Measurements from ENCODE around the gene GZF1. TPM values are rescaled to one million over a fixed set of nuclear protein-coding genes. Genes with fewer than 3 reads are reported as not detected.

Gene GZF1
- polyA plus RNA-seq, 3 donors = 5.5 to 215 (median 7.0) TPM

- Histone ChIP-seq H3K36me3 (replicated peaks in 1 of 2; ENCODE audit: control insufficient read depth in 1 of 2, insufficient read depth in 2 of 2, low read length in 2 of 2) (no peaks in the 10 kb centered on the region), H3K4me2 (replicated peaks; ENCODE audit: extremely low read depth, low read length, poor library complexity, severe bottlenecking) (no peak overlapping the region), H3K9me3 (replicated peaks in 1 of 2; ENCODE audit: control insufficient read depth in 1 of 2, insufficient read depth in 1 of 2, low read length in 2 of 2) (no peaks in the 10 kb centered on the region), H2AFZ (ENCODE audit: insufficient read depth, low read depth, low read length, poor library complexity, severe bottlenecking) (no peak overlapping the region), H3K79me2 (ENCODE audit: insufficient read depth, low read length) (no peaks in the 10 kb centered on the region), H3K4me3 (replicated peaks in 1 of 3; ENCODE audit: low read depth in 2 of 3, low read length in 3 of 3) (no peak overlapping the region), H3K27me3 (ENCODE audit: control insufficient read depth in 2 of 2, insufficient read depth in 2 of 2, low read length in 2 of 2) (no peaks in the 10 kb centered on the region), H3K9ac (ENCODE audit: insufficient read depth, low read length, poor library complexity, severe bottlenecking) (no peak overlapping the region), H4K20me1 (ENCODE audit: insufficient read depth, low read length) (no peaks in the 10 kb centered on the region), H3K4me1 (ENCODE audit: control insufficient read depth in 1 of 2, insufficient read depth in 2 of 2, low read length in 2 of 2) (no peaks in the 10 kb centered on the region), H3K27ac (ENCODE audit: low read depth in 1 of 2, low read length in 2 of 2) (no peak overlapping the region)
- no peak for DNase-seq
- TF ChIP-seq, protein P1, sequence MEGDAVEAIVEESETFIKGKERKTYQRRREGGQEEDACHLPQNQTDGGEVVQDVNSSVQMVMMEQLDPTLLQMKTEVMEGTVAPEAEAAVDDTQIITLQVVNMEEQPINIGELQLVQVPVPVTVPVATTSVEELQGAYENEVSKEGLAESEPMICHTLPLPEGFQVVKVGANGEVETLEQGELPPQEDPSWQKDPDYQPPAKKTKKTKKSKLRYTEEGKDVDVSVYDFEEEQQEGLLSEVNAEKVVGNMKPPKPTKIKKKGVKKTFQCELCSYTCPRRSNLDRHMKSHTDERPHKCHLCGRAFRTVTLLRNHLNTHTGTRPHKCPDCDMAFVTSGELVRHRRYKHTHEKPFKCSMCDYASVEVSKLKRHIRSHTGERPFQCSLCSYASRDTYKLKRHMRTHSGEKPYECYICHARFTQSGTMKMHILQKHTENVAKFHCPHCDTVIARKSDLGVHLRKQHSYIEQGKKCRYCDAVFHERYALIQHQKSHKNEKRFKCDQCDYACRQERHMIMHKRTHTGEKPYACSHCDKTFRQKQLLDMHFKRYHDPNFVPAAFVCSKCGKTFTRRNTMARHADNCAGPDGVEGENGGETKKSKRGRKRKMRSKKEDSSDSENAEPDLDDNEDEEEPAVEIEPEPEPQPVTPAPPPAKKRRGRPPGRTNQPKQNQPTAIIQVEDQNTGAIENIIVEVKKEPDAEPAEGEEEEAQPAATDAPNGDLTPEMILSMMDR (IDR thresholded peaks at IDR 0.05) = no peak
- Mint-ChIP-seq H3K36me3 (no peaks in the 10 kb centered on the region), H3K4me1 (no peaks in the 10 kb centered on the region), H3K4me3 (no peak overlapping the region), H3K9me3 (peaks cover 0 to 8% (median 2%) of the 10 kb centered on the region in 7 donors), H3K27ac (no peak overlapping the region), H3K27me3 (ENCODE audit: low read depth in 3 of 3) (peaks cover 2 to 5% (median 4%) of the 10 kb centered on the region in 3 donors)
- 100% methylated on average over 1 of the region's 3 CpGs for WGBS (ENCODE audit: insufficient coverage)
- intact Hi-C loops (cut with micrococcal nuclease) = no loop called here
These were observed 36.9 kb upstream of the GZF1 start for GRCh38 chr20:23325107-23325506.

DNA sequence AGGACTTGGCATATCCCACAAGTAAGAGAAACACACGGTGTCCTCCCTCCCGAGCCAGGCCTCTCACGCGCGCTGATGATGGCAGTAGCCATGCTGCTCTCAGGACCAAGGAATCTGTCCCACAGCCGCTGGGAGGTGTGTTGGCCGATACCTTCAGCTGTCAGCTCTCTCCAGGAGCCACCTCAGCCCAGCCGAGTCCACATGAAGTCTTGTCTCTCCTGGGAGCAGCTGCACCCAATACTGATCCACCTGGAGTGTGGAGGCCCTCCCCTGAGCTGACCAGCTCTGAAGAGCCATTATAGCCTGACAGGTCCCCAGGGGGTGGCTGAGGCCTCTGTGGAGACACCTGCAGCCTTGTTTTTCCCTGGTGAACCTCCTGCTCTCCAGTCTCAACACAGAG, 35.2 kb upstream of the GZF1 start:
- 96% methylated on average over 8 of the region's 8 CpGs for WGBS (ENCODE audit: insufficient coverage)
- H3K9me3 ChIP-seq (replicated peaks in 1 of 2; ENCODE audit: control insufficient read depth in 1 of 2, insufficient read depth in 1 of 2, low read length in 2 of 2) = no peaks in the 10 kb centered on the region
- peaks cover under 1% of the 10 kb centered on the region for H3K4me1 Mint-ChIP-seq
- no peaks in the 10 kb centered on the region for H3K36me3 Mint-ChIP-seq
- no peaks in the 10 kb centered on the region for H3K36me3 ChIP-seq (replicated peaks in 1 of 2; ENCODE audit: control insufficient read depth in 1 of 2, insufficient read depth in 2 of 2, low read length in 2 of 2)
- no peak overlapping the region for H3K9ac ChIP-seq (ENCODE audit: insufficient read depth, low read length, poor library complexity, severe bottlenecking)
- H3K4me1 ChIP-seq (ENCODE audit: control insufficient read depth in 1 of 2, insufficient read depth in 2 of 2, low read length in 2 of 2) = no peaks in the 10 kb centered on the region
- no peak for DNase-seq
- H3K79me2 ChIP-seq (ENCODE audit: insufficient read depth, low read length) = no peaks in the 10 kb centered on the region
- no peak overlapping the region for H3K4me2 ChIP-seq (replicated peaks; ENCODE audit: extremely low read depth, low read length, poor library complexity, severe bottlenecking)
- no peak overlapping the region for H3K4me3 Mint-ChIP-seq
- no peaks in the 10 kb centered on the region for H3K27me3 ChIP-seq (ENCODE audit: control insufficient read depth in 2 of 2, insufficient read depth in 2 of 2, low read length in 2 of 2)
- no peaks in the 10 kb centered on the region for H4K20me1 ChIP-seq (ENCODE audit: insufficient read depth, low read length)
- H3K9me3 Mint-ChIP-seq = peaks cover 0 to 6% (median 0%) of the 10 kb centered on the region in 7 donors
- H3K4me3 ChIP-seq (replicated peaks in 1 of 3; ENCODE audit: low read depth in 2 of 3, low read length in 3 of 3) = no peak overlapping the region
- H3K27ac Mint-ChIP-seq = no peak overlapping the region
- TF ChIP-seq, protein P1 (IDR thresholded peaks at IDR 0.05) = no peak
- intact Hi-C loops (cut with micrococcal nuclease) = no loop called here
- H2AFZ ChIP-seq (ENCODE audit: insufficient read depth, low read depth, low read length, poor library complexity, severe bottlenecking) = no peak overlapping the region
- H3K27ac ChIP-seq (ENCODE audit: low read depth in 1 of 2, low read length in 2 of 2) = no peak overlapping the region
- H3K27me3 Mint-ChIP-seq (ENCODE audit: low read depth in 3 of 3) = peaks cover 3 to 4% (median 3%) of the 10 kb centered on the region in 3 donors
